Measurements from ENCODE around the gene SUGCT.

The SUGCT gene

GRCh38 chr7:40700653-40701421 lies 566.0 kb downstream of the SUGCT start:
- no peak for FAIRE-seq

GRCh38 chr7:40701836-40702551 lies 567.2 kb downstream of the SUGCT start:
- FAIRE-seq = no peak

GRCh38 chr7:40704172-40704571 lies 569.4 kb downstream of the SUGCT start:
- no peak for FAIRE-seq

- FAIRE-seq = no peak
These were observed 572.0 kb downstream of the SUGCT start for GRCh38 chr7:40706829-40707228.

GRCh38 chr7:40709062-40709964 lies 574.5 kb downstream of the SUGCT start:
- FAIRE-seq = no peak

- FAIRE-seq = no peak
These were observed 576.9 kb downstream of the SUGCT start for GRCh38 chr7:40711706-40712105.

GRCh38 chr7:40714363-40715052 lies 579.7 kb downstream of the SUGCT start:
- no peak for FAIRE-seq

GRCh38 chr7:40715053-40715430 lies 580.2 kb downstream of the SUGCT start:
- FAIRE-seq = no peak

GRCh38 chr7:40716052-40716451 lies 581.2 kb downstream of the SUGCT start:
- no peak for FAIRE-seq

- FAIRE-seq = no peak
These were observed 582.4 kb downstream of the SUGCT start for GRCh38 chr7:40717242-40717641.

- FAIRE-seq = no peak
These were observed 585.6 kb downstream of the SUGCT start for GRCh38 chr7:40720416-40720815.

GRCh38 chr7:40721342-40721949 lies 586.6 kb downstream of the SUGCT start:
- FAIRE-seq = no peak

GRCh38 chr7:40722242-40722641 lies 587.4 kb downstream of the SUGCT start:
- no peak for FAIRE-seq

- FAIRE-seq = no peak
These were observed 589.0 kb downstream of the SUGCT start for GRCh38 chr7:40723829-40724228.

GRCh38 chr7:40726559-40726958 lies 591.8 kb downstream of the SUGCT start:
- no peak for FAIRE-seq

- no peak for FAIRE-seq
These were observed 598.3 kb downstream of the SUGCT start for GRCh38 chr7:40733114-40733513.

- no peak for FAIRE-seq
These were observed 598.8 kb downstream of the SUGCT start for GRCh38 chr7:40733578-40733977.

GRCh38 chr7:40739257-40739656 lies 604.5 kb downstream of the SUGCT start:
- no peak for FAIRE-seq

- FAIRE-seq = no peak
These were observed 607.5 kb downstream of the SUGCT start for GRCh38 chr7:40742270-40742669.

- no peak for FAIRE-seq
These were observed 612.2 kb downstream of the SUGCT start for GRCh38 chr7:40746841-40747556.

GRCh38 chr7:40747856-40748255 lies 613.1 kb downstream of the SUGCT start:
- FAIRE-seq = no peak

- FAIRE-seq = no peak
These were observed 615.1 kb downstream of the SUGCT start for GRCh38 chr7:40749877-40750276.
